GM18858 (cell line): Measurements from ENCODE around the gene ANKLE1.

ENCODE experiments used
- ATAC-seq: cut with Tn5 transposase; IDR thresholded peaks from one replicate; pipeline ENCODE4 v1.9.1; 2021; ENCODE audit not compliant: unreplicated experiment

ANKLE1 gene

GRCh38 chr19:17305216-17305516, 23.5 kb downstream of the ANKLE1 start:
- ATAC-seq, result no peak

GRCh38 chr19:17305517-17306284, 24.0 kb downstream of the ANKLE1 start, which contains the start of gene MRPL34:
MRPL34 (plus strand) TSS chr19:17305872; CDS start chr19:17305893, 21 bp downstream.
- peak; percentile 56 for ATAC-seq

DNA sequence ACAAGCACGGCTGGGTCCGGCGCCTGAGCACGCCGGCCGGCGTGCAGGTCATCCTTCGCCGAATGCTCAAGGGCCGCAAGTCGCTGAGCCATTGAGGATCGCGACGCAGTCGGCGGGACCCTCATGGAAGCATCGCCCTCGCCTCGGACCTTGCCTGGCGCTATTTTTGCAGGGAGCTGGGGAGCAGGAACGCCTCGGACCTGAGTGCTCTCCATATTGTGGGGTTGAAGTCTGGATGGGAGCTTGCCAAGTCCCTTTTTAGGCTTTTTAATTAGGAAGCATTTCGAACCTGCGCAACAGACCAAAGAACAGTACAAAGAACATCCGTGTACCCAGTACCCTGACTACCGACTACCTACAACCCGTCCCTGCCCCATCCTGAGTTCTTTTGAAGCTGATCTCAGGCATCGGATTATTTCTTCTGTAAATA, 24.6 kb downstream of the ANKLE1 start:
- ATAC-seq, result no peak

- no peak for ATAC-seq
Measured at GRCh38 chr19:17307876-17308377, 26.2 kb downstream of the ANKLE1 start.

- peak; percentile 37 for ATAC-seq
Measured at GRCh38 chr19:17309198-17309964, 27.7 kb downstream of the ANKLE1 start, which contains the start of gene DDA1. DDA1 (plus strand) TSS chr19:17309563; CDS start chr19:17309655, 92 bp downstream.

- ATAC-seq, result no peak
Measured at GRCh38 chr19:17309965-17310461, 28.3 kb downstream of the ANKLE1 start.

- ATAC-seq, result no peak
Measured at GRCh38 chr19:17311455-17312188, 29.9 kb downstream of the ANKLE1 start.

DNA sequence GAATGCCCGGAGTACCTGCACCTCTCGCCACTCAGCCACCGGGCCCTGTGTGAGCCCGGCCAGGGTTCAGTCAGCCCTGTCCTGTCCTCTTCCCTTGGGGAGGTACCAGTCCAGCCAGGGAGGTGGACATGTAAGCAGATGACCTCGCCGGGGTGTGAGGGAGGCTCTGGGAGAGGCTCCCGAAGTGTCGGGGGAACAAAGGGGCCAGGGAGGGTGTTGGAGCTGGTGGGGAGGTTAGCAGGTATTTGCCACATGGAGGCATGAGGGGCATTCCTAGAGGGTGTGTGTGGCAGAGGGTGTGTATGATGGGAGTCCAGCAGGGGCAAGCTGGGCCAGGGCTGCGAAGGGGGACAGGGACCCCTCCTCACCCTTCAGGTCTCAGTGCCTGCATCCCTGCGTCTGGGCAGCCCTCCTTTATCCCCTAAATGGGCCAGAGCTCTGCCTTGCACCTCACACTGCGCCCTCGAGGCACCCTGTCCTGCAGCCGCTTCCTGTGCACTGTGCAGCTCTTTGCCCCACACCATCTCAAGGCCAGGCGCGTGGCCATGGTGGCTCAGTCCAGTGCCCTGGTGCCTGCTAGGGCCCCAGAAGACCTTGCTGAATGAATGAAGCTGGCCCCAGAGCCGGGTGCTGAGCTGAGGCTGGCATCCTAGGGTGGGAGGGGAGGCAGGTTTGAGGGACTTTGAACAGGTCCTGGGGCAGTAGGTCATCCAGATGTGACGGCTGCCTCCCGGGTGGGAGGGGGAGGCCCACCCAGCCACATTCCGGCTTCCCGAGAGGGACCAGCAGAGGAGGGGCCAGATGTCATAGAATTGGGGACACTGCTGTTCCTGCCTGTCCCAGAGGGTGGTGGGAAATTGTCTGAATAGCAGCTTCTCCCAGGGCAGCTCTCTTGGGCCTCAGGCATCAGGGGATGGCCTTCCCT, 30.8 kb downstream of the ANKLE1 start:
- ATAC-seq, result no peak

DNA sequence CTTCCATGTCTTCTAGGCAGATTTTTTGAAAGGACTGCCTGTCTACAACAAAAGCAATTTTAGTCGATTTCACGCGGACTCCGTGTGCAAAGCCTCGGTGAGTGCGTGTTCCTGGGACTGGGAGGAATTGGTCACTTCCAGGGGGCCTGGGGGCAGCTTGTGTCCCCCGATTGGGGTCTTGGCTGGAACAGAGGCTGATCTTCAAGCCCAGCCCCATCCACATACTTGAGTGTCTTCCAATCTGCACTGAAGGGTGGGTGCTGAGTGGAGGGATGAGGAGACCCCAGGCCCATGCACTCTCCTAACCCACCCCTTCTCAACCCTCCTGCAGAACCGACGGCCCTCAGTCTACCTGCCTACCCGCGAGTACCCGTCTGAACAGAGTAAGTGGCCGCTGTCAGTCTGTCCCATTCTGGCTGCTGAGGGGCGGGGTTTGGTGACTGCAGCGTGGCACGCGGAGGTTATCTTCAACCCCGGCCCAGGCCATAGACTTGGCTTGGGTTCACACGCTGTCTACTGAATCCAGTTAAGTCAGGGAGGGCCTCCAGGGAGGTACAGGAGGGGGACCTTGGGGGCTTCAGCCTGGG, 32.4 kb downstream of the ANKLE1 start:
- ATAC-seq, result no peak

DNA sequence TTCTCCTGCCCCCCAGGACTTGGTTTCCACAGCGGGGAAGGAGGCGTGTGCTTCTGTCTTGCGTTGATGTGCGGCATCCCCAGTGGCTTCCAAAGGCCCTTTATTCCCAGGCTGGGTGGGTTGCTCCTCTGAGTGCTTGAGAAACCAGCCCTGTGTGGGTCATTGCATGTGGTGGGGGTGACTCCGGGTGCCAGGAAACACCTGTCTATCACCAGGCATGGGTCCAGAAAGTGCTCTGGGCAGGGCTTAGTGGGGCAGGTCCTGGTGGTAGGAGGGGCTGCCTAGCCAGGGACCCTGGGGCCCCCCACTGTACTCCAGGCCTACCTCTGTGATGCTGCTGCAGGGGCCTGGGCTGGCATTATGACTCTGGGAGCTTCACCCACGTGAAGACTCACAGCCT, 37.3 kb downstream of the ANKLE1 start:
- no peak for ATAC-seq

- no peak for ATAC-seq
Measured at GRCh38 chr19:17319473-17320238, 38.0 kb downstream of the ANKLE1 start.

DNA sequence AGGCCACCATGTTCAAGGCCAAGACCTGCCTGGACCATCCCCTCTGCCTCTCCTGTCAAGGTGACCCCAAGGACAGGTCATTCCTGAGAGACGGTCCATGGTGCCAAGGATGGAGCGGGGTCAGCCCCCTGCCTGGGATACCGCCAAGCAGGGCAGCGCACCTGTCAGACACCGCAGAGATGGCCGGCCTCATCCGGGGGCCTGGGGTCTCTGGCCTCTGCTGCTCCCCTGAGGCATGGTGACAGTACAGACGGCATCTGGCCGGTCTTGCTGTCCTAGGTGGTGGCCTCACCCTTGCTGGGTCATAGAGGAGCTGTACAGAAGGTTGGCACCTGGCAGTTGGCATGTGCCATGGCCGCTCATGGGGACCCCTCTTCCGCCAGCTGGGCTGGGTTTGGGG, 38.7 kb downstream of the ANKLE1 start:
- ATAC-seq, result no peak

- no peak for ATAC-seq
Measured at GRCh38 chr19:17321655-17322489, 40.2 kb downstream of the ANKLE1 start.

- ATAC-seq, result no peak
Measured at GRCh38 chr19:17322854-17323253, 41.2 kb downstream of the ANKLE1 start.

- ATAC-seq, result no peak
Measured at GRCh38 chr19:17323300-17323963, 41.7 kb downstream of the ANKLE1 start.

- ATAC-seq, result no peak
Measured at GRCh38 chr19:17323964-17324332, 42.2 kb downstream of the ANKLE1 start.

DNA sequence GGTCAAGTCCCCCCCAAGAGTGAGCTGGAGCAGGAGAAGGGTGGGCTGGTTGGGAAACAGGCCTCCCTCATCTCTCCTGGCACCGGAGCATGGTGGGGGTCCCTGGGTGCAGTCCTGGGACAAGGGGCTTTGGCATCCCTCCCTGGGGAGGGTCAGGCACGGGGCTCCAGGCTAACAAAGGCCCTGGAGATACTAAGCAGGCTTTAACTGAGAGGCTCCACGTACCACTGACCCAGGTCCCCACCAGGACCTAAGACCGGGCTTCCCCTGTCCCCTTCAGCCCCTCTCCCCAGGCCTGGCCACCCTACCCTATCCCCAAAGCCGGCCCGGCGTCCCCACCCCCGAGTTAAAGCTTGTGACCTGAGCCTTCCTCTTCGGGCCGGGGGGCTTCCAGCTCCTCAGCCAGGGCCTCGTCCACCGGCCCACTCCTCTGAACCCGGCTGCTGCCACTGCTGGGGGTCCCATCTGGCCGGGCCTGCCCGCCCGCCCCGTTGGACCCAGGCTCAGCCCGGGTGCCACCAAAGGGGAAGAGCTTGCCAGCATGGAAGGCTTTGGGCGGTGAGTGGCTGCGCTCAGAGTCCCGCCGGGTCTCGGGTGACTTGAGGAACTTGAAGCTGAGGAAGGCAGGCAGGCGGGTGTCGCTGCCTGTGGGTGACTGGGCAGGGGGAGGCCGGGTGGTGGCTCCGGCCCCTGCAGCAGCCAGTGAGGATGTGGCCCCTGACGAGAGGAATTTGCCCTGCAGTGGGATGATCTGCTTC, 42.8 kb downstream of the ANKLE1 start:
- ATAC-seq, result no peak
